Measurements from ENCODE around the gene RNF125. TPM values are rescaled to one million over a fixed set of nuclear protein-coding genes. Genes with fewer than 3 reads are reported as not detected.

The RNF125 gene
- 0.21 to 0.60 TPM (median 0.25 TPM) in 5 replicates for total RNA-seq (2022; extraction: Qiagen RNA extraction)

DNA sequence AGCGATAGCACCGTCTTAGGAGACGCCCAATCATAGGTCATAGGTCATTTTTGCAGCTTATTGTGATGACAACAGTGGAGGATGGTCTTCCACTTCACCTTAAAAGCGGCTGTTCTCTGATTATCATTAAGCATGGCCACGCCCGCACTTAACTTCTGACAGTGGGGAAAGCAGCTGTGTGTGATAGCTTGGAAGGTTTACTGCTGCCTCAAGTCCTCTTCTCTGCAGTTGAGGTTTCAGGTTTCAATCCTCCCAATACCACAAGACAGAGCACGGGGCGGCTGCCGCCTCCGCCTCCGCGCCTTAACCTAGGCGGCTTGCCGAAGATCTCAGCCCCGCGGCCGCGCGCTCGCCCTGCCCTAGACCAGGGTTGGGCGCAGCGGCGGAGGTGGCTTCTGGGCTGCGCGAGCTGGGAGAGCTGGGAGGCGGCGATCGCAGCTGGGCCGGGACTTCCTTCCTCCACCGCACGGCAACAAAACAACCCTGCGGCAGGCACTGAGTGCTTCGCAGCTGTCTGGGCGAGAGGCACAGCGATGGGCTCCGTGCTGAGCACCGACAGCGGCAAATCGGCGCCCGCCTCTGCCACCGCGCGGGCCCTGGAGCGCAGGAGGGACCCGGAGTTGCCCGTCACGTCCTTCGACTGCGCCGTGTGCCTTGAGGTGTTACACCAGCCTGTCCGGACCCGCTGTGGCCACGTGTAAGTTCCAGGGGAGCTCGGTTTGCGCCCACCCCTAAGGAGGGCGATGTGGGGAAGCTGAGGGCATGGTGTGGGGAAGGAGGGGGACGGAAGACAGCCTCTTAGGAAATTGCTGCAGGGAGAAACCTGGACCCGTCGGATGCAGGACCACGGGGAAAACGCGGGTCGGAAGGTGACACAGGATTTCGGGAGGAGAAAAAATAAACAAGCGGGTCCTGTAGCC, at the start of gene RNF125:
Gene RNF125 (plus strand): TSS at position 495 of the 920 bp plus-strand sequence. CDS start 39 bp downstream, at position 534.

DNA sequence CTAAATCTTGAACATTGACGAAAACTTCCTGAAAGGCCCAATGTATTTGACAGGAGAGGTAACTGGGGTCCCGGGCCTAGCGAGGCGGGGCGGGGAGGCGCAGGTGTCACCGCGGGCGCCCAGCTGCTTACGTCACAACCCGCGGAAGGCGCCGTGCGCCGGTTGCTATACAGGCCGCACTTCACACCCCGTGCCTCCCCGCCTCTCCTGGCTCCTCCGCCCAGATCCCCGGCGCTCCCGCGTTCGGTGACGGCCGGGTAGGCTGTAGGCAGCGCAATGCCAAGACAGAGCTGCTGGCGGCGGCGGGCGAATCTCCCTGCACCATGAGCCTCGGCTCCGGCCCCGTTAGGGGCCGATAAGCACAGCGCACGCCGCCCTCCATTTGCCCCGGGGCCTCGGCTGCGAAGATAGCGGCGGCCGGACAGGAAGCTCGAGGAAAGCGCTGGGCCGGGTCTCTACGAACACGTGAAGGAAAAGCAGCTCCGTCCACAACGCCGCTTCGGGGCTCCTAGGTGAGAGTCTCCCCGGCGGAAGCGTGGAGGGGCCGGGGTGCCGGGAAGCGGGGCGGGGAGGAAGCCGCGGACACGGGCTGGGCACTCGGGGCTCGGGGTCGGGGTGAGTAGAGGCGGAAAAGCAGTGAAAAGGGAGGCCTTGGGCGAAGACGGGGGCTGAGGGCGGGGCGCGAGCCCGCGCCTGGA, 73.2 kb downstream of the RNF125 start, which contains the start of gene RNF138:
Gene RNF138 (plus strand): TSS at position 151 of the 698 bp plus-strand sequence. CDS start 903 bp downstream, outside the sequence.

Other genes with a start within 250 kb of the RNF125 start
- gene TRAPPC8, start 75.7 kb upstream of the RNF125 start, total RNA-seq (2022; extraction: Qiagen RNA extraction): 11.7 to 14.1 TPM (median 13.5 TPM) in 5 replicates
- gene RNF138, start 73.0 kb downstream of the RNF125 start, total RNA-seq (2022; extraction: Qiagen RNA extraction): 11.0 to 17.7 TPM (median 15.9 TPM) in 5 replicates
- 0.05 to 0.09 TPM (median 0.08 TPM) in 3 of 5 replicates, not detected in the others for gene MEP1B, start 171.2 kb downstream of the RNF125 start, total RNA-seq (2022; extraction: Qiagen RNA extraction)

Measured in A549 treated with dexamethasone at 1 μM for 4 hours (cell line).